ENCODE measurements around the gene PRX.
"Not testable (repeated sequence)": the region's sequence is repeated elsewhere in the genome, so short reads cannot be mapped to it uniquely, and the experiment has no call there.

Gene PRX

DNA sequence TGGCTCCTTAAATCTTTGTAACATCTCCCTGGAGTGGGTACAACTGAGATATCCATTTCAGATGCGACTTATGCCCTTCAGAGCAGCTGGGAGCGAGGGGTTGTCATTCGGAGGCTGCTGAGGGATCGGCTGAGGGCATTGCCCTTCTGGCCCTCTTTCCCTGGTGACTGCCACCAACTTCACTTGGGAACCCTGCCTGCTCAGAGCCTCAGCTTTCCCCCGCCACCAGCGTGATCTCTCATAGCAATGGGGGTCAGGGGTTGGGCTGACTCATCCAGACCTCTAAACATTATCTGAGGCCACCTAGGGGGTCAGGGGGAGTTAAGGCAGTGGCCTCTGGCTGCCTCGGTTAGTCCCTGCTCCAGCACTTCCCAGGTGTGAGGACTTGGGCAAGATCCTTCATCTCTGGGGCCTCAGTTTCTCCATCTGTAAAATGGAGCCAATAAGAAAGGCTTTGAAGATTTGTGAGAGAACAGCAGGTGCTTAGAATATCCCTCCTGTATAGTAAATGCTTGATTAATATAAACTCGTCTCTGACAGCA is 1.1 kb downstream of the PRX start:
- no peak for DNase-seq

DNA sequence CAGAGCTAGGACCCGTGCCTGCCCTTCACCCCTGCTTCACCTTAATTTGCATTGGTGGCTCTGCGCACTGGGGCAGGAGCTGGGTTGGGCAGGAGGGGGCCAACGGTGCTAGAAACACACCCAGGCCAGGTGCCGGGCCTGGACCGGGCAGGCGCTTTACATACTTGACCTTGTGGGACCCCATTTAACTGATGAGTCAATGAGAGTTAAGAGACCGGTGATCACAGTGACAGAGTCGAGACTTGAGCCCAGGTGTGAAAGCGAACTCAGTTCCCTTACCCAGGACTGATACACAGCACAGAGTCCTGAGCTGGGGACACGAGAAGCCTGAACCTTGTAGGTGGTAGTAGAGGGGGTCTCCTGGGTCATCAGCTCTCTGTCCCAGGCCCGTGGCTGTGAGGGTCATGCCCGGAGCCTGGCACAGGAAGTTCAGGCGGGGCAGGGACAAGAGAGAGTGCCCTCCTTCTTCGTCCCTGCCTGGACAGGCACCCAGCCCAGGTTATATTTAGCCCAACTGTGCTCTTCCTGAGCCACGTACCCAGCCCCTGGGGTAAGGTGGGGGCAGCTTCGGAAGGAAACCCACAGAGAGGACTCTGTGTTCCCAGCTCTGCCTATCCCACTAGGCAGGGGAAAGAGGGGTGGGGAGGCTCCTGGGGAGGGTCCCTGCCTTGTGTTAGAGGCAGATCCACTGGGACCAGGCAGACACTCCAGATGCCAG is 1.9 kb downstream of the PRX start:
- DNase-seq: no peak

- DNase-seq: no peak
Measured at GRCh38 chr19:40410030-40410389, 3.2 kb downstream of the PRX start.

GRCh38 chr19:40408598-40408925 is 4.6 kb downstream of the PRX start:
- not testable (repeated sequence) for DNase-seq

- DNase-seq: no peak
Measured at GRCh38 chr19:40407714-40408597, 5.2 kb downstream of the PRX start.

DNA sequence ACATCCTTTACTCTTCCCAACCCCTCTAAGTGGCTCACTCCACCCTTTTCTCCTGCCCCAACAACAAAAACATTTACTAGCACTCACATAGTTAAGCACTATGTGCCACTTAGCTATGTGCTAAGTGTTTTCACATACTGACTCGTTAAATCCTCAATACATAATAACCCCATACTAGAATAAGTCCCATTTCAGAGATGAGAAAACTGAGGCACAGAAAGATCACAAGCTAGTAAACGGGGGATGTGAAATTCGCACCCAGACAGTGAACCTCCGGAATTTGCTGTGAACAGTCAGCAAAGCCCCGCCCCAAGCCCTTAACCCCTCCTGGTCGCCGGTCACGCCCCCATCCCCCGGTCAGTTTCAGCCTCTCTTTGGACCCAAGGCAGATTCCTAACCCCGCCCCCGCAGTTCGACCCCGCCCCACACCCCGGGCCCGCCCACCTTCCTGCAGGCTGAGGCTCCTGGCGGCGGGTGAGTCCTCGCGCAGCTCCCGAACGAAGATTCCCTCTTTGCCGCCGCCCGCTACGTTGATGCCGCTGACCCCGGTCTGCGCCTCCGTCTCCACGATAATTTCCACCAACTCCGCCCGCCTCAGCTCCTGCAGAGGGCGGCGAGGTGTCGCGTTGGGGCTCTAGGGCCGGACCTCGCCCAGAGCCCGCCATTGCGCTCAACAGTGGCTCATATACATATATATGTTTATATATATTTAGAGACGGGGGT is 9.8 kb downstream of the PRX start:
- DNase-seq: peak; percentile 88

DNA sequence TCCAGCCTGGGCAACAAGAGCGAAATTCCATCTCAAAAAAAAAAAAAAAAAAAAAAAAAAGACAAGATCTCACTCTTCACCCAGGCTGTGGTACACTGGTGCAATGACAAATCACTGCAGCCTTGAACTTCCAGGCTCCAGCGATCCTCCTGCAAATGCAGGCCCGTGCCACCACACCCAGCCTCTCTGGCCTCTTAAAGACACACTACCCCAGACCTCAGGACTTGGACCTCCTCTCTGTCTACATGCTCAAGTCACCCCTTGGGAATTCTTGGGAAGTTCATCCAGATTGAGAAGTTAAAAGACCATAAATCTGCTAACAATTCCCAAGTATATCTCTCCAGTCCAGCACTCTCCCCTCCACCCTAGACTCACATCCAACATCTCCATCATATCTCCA is 12.6 kb downstream of the PRX start:
- no peak for DNase-seq

GRCh38 chr19:40398417-40399131 is 14.6 kb downstream of the PRX start:
- DNase-seq: peak; percentile 80

DNA sequence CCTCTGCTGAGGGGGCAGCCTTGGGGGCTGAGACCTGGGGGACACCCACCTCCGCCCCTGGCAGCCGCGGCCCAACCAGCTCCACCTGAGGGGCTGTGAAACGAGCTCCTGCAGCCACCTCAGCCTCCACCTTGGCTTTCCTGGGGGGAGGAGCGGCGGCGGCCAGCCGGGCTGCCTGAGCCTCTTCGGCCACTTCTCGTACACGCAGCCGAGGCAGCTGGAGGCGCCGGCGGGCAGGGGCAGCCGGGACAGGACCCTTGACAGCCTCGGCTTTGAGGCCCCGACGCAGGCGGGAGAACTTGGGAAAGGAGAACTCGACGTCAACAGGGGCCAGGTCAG is 15.6 kb downstream of the PRX start:
- no peak for DNase-seq

DNA sequence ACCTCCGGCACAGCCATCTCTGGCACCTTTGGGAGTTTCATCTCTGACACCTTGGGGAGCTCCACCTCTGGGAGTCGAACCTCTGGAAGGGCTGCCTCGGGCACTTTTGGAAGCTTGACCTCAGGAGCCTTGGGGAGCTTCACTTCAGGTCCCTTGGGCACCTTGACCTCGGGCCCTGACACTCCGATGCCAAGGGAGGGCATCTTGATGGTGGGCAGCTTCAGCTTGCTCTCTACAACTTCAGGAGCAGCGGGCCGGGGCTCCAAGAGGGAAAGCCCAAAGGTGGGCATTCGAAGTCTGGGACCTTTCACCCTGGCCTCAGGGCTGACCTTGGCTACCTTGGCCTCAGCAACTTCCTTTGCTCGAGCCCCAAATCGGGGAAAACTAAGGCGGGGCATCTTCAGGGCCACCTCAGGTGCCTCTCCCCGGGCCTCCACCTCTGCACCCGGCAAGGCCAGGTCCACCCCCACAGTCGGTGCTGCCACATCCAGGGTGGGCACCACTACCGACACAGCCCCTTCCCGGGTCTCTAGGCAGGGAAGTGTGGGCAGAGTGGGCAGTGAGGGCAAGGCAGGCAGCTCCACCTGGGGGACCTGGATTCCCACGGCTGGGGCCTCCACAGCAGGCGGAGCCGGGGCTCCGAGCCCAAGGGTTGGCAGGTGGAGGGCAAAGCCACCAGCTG is 16.2 kb downstream of the PRX start:
- no peak for DNase-seq

- no peak for DNase-seq
Measured at GRCh38 chr19:40395956-40396355, 17.2 kb downstream of the PRX start.

- DNase-seq: no peak
Measured at GRCh38 chr19:40394816-40395210, 18.4 kb downstream of the PRX start.

GRCh38 chr19:40393894-40394815 is 19.0 kb downstream of the PRX start:
- DNase-seq: no peak

GRCh38 chr19:40392894-40393517 is 20.2 kb downstream of the PRX start:
- no peak for DNase-seq

DNA sequence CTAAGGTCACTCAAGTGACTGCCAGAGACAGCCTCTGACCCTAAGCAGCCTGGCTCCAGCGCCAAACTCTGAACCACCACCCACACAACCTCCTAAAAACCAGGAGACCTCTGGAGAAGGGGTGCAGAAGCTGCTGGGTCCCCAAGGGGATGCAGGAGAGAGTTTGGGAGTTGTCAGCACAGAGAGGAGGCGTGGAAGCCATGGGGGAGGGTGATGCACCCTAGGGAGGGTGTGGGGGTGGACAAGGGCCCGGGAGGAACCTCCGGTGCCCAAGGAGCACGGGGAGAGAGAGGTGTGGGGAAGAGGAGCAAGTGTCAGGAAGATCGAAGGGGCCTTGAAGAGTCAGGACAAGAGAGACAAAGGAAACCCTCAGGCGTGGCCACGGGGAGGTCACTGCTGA is 21.1 kb downstream of the PRX start:
- DNase-seq: no peak

- DNase-seq: no peak
Measured at GRCh38 chr19:40390084-40390742, 23.0 kb downstream of the PRX start, which contains the start of gene HIPK4. HIPK4 (minus strand) TSS chr19:40390181; CDS start chr19:40389902, 279 bp downstream.

DNA sequence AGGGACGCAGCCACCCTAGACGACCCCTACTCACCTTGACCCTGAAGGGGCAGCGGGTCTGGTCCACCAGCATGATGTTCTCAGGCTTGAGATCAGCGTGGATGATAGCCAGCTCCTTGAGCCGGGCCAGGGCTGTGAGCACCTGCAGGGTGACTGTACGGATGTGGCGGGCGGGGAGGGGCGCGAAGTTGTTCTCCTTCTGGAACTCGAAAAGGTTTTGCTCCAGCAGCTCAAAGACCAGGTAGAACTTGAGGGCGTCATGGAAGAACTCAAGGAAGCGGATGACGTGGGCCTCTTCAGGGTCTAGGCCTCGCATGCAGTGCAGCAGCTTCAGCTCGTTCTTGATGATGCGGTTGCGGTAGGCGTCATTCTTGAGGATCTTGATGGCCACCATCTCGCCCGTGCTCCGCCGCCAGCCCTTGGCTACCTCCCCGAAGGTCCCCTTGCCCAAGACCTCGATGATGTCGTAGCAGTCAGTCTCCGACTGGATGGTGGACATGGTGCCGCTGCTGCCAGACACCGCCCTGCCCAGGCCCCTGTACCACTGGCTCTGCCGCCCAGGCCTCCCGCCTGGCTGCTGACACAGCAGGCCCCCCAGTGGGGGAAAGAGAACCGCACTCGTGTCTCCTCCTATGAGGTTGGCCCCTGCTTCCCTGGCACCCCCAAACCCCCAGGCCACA is 23.6 kb downstream of the PRX start:
- no peak for DNase-seq

DNA sequence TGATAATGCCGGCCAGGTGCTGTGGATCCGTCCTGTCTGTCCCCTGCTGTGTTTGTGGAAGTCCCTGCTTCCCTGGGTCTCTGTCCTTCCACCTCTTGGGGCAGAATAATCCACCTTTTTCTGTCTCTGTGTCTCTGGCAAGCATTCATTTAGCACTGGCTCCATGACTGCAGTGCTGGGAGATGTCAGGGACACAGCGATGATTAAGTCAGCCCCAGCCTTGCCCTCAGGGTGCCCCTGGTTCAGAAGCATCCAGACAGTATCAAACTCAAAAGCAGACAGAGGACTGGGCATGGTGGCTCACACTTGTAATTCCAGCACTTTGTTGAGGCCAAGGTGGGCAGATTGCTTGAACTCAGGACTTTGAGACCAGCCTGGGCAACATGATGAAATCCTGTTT is 24.7 kb downstream of the PRX start:
- no peak for DNase-seq

DNA sequence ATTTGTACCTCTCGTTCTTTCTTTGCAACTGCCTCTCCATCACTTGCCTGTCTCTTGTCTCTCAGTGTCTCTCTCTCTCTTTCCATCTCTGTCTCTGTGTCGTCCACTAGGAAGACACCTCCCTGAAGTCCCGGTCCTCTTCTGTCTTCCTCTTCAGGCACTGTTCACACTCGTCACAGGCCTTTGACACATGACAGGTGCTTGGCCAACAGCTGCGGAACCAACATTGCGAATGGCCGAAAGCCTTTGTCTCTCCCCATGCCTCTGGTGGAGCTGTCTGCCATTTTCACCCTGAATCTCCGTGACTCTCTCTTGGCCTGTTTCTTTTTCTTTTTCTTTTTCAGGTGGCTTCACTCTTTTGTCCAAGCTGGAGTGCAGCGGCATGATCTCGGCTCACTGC is 26.0 kb downstream of the PRX start:
- DNase-seq: no peak

All from CD4-positive, alpha-beta T cell treated with Interleukin-15 for 1 hour (primary cell).